ENCODE results near the gene SRA1.
A peak's percentile ranks its signal among the peaks of the same experiment; 100 is the strongest.
"Not testable (repeated sequence)": the region's sequence is repeated elsewhere in the genome, so short reads cannot be mapped to it uniquely, and the experiment has no call there.

Gene SRA1

GRCh38 chr5:140557136-140557805 is at the start of gene SRA1:
Gene SRA1, minus strand, starts transcription at chr5:140557473. Its CDS starts 21 bp downstream, at chr5:140557452.
- no peaks in the 10 kb centered on the region for H3K9me3 ChIP-seq (ENCODE audit: control insufficient read depth in 2 of 2, low read length in 2 of 2)
- peak within 1 kb of the TSS; percentile 73 to 86 for H3K27ac ChIP-seq (ENCODE audit: low read depth in 2 of 2, low read length in 2 of 2)
- H3K9ac ChIP-seq (ENCODE audit: low read depth in 1 of 2, low read length in 2 of 2): peak within 1 kb of the TSS; percentile 85 to 89
- peak within 1 kb of the TSS; percentile 82 to 85 for H3K4me3 ChIP-seq (ENCODE audit: low read length in 2 of 2)
- H3K36me3 ChIP-seq (ENCODE audit: control insufficient read depth in 2 of 2, insufficient read depth in 2 of 2, low read length in 2 of 2): peaks cover 3 to 9% of the 10 kb centered on the region in 2 donors
- H3K4me1 ChIP-seq (ENCODE audit: control insufficient read depth in 2 of 2, insufficient read depth in 2 of 2, low read length in 2 of 2): peaks cover 9 to 17% of the 10 kb centered on the region in 2 donors
- no peaks in the 10 kb centered on the region for H3K27me3 ChIP-seq (ENCODE audit: control insufficient read depth in 2 of 2, insufficient read depth in 2 of 2, low read length in 2 of 2)

GRCh38 chr5:140607031-140607430 is 49.8 kb upstream of the SRA1 start:
- Histone ChIP-seq H3K4me3 (ENCODE audit: low read length in 2 of 2) (no peak overlapping the region), H3K4me1 (ENCODE audit: control insufficient read depth in 2 of 2, insufficient read depth in 2 of 2, low read length in 2 of 2) (peaks cover 10 to 27% of the 10 kb centered on the region in 2 donors), H3K9ac (ENCODE audit: low read depth in 1 of 2, low read length in 2 of 2) (no peak overlapping the region), H3K27me3 (ENCODE audit: control insufficient read depth in 2 of 2, insufficient read depth in 2 of 2, low read length in 2 of 2) (no peaks in the 10 kb centered on the region), H3K36me3 (ENCODE audit: control insufficient read depth in 2 of 2, insufficient read depth in 2 of 2, low read length in 2 of 2) (no peaks in the 10 kb centered on the region), H3K9me3 (ENCODE audit: control insufficient read depth in 2 of 2, low read length in 2 of 2) (no peaks in the 10 kb centered on the region), H3K27ac (ENCODE audit: low read depth in 2 of 2, low read length in 2 of 2) (no peak overlapping the region)

GRCh38 chr5:140605879-140606278 is 48.6 kb upstream of the SRA1 start:
- no peaks in the 10 kb centered on the region for H3K36me3 ChIP-seq (ENCODE audit: control insufficient read depth in 2 of 2, insufficient read depth in 2 of 2, low read length in 2 of 2)
- no peak overlapping the region for H3K4me3 ChIP-seq (ENCODE audit: low read length in 2 of 2)
- no peak overlapping the region for H3K9ac ChIP-seq (ENCODE audit: low read depth in 1 of 2, low read length in 2 of 2)
- peaks cover 8 to 22% of the 10 kb centered on the region in 2 donors for H3K4me1 ChIP-seq (ENCODE audit: control insufficient read depth in 2 of 2, insufficient read depth in 2 of 2, low read length in 2 of 2)
- H3K27me3 ChIP-seq (ENCODE audit: control insufficient read depth in 2 of 2, insufficient read depth in 2 of 2, low read length in 2 of 2): no peaks in the 10 kb centered on the region
- no peaks in the 10 kb centered on the region for H3K9me3 ChIP-seq (ENCODE audit: control insufficient read depth in 2 of 2, low read length in 2 of 2)
- no peak overlapping the region for H3K27ac ChIP-seq (ENCODE audit: low read depth in 2 of 2, low read length in 2 of 2)

DNA sequence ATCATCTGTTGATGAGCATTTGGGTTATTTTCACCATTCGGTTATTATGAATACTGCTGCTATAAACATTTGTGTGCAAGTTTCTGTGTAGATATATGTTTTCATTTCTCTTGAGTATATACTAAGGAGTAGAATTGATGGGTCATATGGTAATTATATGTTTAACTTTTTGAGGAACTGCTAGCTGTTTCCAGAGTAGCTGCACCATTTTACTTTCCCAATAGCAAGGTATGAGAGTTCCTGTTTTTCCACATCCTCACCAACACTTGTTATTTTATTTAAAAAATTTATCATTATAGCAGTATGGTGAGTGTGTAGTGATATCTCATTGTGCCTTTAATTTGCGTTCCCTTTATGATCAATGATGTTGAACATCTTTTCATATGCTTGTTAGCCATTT is 46.5 kb upstream of the SRA1 start:
- Histone ChIP-seq H3K9ac (ENCODE audit: low read depth in 1 of 2, low read length in 2 of 2) (no peak overlapping the region), H3K4me1 (ENCODE audit: control insufficient read depth in 2 of 2, insufficient read depth in 2 of 2, low read length in 2 of 2) (peaks cover 0 to 9% of the 10 kb centered on the region in 2 donors), H3K36me3 (ENCODE audit: control insufficient read depth in 2 of 2, insufficient read depth in 2 of 2, low read length in 2 of 2) (no peaks in the 10 kb centered on the region), H3K27me3 (ENCODE audit: control insufficient read depth in 2 of 2, insufficient read depth in 2 of 2, low read length in 2 of 2) (no peaks in the 10 kb centered on the region), H3K27ac (ENCODE audit: low read depth in 2 of 2, low read length in 2 of 2) (no peak overlapping the region), H3K9me3 (ENCODE audit: control insufficient read depth in 2 of 2, low read length in 2 of 2) (no peaks in the 10 kb centered on the region), H3K4me3 (ENCODE audit: low read length in 2 of 2) (no peak overlapping the region)

DNA sequence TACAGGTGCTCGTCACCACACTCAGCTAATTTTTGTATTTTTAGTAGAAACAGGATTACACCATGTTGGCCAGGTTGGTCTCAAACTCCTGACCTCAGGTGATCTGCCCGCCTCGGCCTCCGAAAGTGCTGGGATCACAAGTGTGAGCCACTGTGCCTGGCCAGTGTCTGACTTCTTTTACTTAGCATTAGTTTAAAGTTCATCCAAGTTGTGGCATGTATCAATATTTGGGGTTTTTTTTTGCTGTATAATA is 46.1 kb upstream of the SRA1 start:
- not testable (repeated sequence) for H3K27ac ChIP-seq (ENCODE audit: low read depth in 2 of 2, low read length in 2 of 2); H3K4me1 ChIP-seq (ENCODE audit: control insufficient read depth in 2 of 2, insufficient read depth in 2 of 2, low read length in 2 of 2); H3K4me3 ChIP-seq (ENCODE audit: low read length in 2 of 2); H3K27me3 ChIP-seq (ENCODE audit: control insufficient read depth in 2 of 2, insufficient read depth in 2 of 2, low read length in 2 of 2); H3K36me3 ChIP-seq (ENCODE audit: control insufficient read depth in 2 of 2, insufficient read depth in 2 of 2, low read length in 2 of 2); H3K9me3 ChIP-seq (ENCODE audit: control insufficient read depth in 2 of 2, low read length in 2 of 2); H3K9ac ChIP-seq (ENCODE audit: low read depth in 1 of 2, low read length in 2 of 2)

DNA sequence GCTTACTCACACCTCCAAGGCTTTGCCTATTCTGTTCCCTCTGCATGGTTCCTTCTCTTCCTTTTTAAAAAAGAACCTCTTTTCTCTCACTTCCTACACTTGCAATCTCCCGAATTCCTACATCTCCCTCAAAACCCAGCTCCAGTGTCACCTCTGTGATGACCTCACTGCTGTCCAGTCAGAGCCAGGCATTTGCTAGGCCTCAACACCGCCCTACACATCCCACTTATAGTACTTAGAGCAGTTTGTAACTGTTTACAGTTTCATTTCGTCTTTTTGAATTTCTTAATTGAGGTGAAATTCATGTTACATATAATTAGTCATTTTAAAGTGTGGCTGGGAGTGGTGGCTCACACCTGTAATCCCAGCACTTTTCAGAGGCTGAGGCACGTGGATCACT is 44.9 kb upstream of the SRA1 start:
- Histone ChIP-seq H3K36me3 (ENCODE audit: control insufficient read depth in 2 of 2, insufficient read depth in 2 of 2, low read length in 2 of 2) (no peaks in the 10 kb centered on the region), H3K9me3 (ENCODE audit: control insufficient read depth in 2 of 2, low read length in 2 of 2) (no peaks in the 10 kb centered on the region), H3K4me1 (ENCODE audit: control insufficient read depth in 2 of 2, insufficient read depth in 2 of 2, low read length in 2 of 2) (peaks cover 0 to 3% of the 10 kb centered on the region in 2 donors), H3K27me3 (ENCODE audit: control insufficient read depth in 2 of 2, insufficient read depth in 2 of 2, low read length in 2 of 2) (no peaks in the 10 kb centered on the region), H3K4me3 (ENCODE audit: low read length in 2 of 2) (no peak overlapping the region), H3K27ac (ENCODE audit: low read depth in 2 of 2, low read length in 2 of 2) (peak overlapping the region in 1 of 2 donors; percentile 9), H3K9ac (ENCODE audit: low read depth in 1 of 2, low read length in 2 of 2) (no peak overlapping the region)

DNA sequence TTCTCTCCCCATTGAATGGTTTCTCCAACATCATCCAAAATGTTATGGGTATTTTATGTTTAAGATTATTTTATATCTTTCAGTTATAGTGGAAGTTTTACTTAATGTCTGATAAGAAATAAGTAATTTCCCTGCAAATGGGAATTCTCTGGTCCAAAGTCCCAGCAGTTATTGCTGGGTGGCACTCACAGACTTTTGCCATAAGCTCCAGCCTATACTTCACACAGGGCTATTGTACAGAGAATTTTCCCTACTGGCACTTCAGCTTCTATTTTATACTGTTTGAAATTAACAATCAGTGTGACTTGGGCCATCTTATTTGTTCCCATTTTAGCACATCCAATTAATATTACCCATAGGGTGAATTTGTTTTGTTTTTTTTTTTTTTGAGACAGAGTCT is 42.8 kb upstream of the SRA1 start:
- Histone ChIP-seq H3K36me3 (ENCODE audit: control insufficient read depth in 2 of 2, insufficient read depth in 2 of 2, low read length in 2 of 2) (no peaks in the 10 kb centered on the region), H3K4me3 (ENCODE audit: low read length in 2 of 2) (no peak overlapping the region)

DNA sequence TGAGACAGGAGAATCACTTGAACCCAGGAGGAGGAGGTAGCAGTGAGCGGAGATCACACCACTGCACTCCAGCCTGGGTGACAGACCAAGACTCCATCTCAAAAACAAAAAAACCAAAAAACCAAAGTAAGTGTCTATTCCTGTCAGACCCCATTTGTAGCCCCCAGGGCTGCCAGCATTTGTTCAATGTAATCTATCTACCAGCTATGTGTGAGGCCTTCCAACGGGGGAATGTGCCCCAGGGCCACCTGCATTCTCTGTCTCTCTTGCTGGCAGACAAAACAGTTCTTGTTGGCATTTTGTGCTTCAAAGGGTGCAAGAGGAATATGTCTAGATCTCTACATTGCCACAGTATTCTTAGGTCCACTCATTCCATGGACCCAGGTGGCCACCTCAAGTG is 41.6 kb upstream of the SRA1 start:
- no peaks in the 10 kb centered on the region for H3K9me3 ChIP-seq (ENCODE audit: control insufficient read depth in 2 of 2, low read length in 2 of 2)
- no peaks in the 10 kb centered on the region for H3K36me3 ChIP-seq (ENCODE audit: control insufficient read depth in 2 of 2, insufficient read depth in 2 of 2, low read length in 2 of 2)
- no peak overlapping the region for H3K9ac ChIP-seq (ENCODE audit: low read depth in 1 of 2, low read length in 2 of 2)
- H3K4me3 ChIP-seq (ENCODE audit: low read length in 2 of 2): no peak overlapping the region
- no peaks in the 10 kb centered on the region for H3K27me3 ChIP-seq (ENCODE audit: control insufficient read depth in 2 of 2, insufficient read depth in 2 of 2, low read length in 2 of 2)
- peaks cover 3 to 11% of the 10 kb centered on the region in 2 donors for H3K4me1 ChIP-seq (ENCODE audit: control insufficient read depth in 2 of 2, insufficient read depth in 2 of 2, low read length in 2 of 2)
- no peak overlapping the region for H3K27ac ChIP-seq (ENCODE audit: low read depth in 2 of 2, low read length in 2 of 2)

More for the DNA sequence above, 42.8 kb upstream of the SRA1 start:
- H3K27ac ChIP-seq (ENCODE audit: low read depth in 2 of 2, low read length in 2 of 2): peak overlapping the region in 1 of 2 donors; percentile 14
- no peaks in the 10 kb centered on the region for H3K9me3 ChIP-seq (ENCODE audit: control insufficient read depth in 2 of 2, low read length in 2 of 2)
- no peaks in the 10 kb centered on the region for H3K27me3 ChIP-seq (ENCODE audit: control insufficient read depth in 2 of 2, insufficient read depth in 2 of 2, low read length in 2 of 2)
- no peak overlapping the region for H3K9ac ChIP-seq (ENCODE audit: low read depth in 1 of 2, low read length in 2 of 2)
- peaks cover 3 to 11% of the 10 kb centered on the region in 2 donors for H3K4me1 ChIP-seq (ENCODE audit: control insufficient read depth in 2 of 2, insufficient read depth in 2 of 2, low read length in 2 of 2)

DNA sequence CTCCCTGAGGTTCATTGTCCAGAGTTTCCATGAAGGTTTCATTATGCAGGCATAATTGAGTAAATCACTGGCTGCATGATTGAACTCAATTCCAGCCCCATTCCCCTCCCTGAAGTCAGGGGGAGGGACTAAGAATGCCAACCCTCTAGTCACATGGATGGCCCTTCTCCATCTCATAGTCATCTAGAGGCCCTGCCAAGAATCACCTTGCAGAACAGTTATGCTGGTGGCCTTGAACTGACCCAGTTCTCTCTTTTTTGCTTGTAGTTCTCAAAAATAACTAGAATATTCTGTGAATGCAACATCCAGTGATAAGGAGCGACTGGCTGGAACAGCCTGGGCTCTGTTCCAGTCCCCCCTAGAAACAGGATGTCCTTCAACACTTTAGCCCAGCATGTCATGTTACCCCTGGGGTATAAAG is 39.1 kb upstream of the SRA1 start:
- Histone ChIP-seq H3K4me1 (ENCODE audit: control insufficient read depth in 2 of 2, insufficient read depth in 2 of 2, low read length in 2 of 2) (peaks cover 3 to 11% of the 10 kb centered on the region in 2 donors), H3K36me3 (ENCODE audit: control insufficient read depth in 2 of 2, insufficient read depth in 2 of 2, low read length in 2 of 2) (no peaks in the 10 kb centered on the region), H3K27me3 (ENCODE audit: control insufficient read depth in 2 of 2, insufficient read depth in 2 of 2, low read length in 2 of 2) (no peaks in the 10 kb centered on the region), H3K9me3 (ENCODE audit: control insufficient read depth in 2 of 2, low read length in 2 of 2) (no peaks in the 10 kb centered on the region), H3K9ac (ENCODE audit: low read depth in 1 of 2, low read length in 2 of 2) (no peak overlapping the region), H3K27ac (ENCODE audit: low read depth in 2 of 2, low read length in 2 of 2) (no peak overlapping the region), H3K4me3 (ENCODE audit: low read length in 2 of 2) (no peak overlapping the region)

DNA sequence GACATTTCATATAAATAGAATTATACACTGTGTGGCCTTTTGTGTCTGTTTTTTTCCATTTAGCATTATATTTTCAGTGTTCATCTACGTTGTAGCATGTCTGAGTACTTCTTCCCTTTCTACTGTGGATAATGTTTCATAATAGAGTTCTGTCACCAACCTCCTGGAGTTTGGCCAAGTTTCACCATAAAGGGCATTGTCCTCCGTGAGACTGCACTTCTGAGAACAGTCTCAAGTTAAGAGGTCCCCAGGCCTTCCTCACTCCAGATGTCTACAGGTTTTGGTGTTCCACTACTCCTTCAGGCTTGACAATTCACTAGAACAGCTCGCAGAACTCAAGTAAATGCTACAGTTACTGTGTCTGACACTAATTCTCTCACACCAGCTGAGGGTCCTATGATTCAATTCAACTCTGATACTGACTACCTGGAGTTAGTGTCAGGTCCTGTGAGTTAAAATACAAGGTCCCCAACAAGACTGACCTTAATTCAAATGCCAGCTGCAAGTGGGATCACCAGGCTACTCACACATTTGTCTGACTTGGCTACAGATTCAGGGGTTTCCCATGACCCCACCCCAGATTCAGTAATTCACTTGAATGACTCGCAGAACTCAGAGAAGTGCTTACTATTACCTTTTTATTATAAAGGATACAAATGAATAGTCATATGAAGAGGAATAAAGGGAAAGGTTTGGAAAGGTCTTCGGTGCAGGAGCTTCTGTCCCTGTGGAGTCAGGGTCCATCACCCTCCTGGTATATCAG is 38.4 kb upstream of the SRA1 start:
- peaks cover 3 to 11% of the 10 kb centered on the region in 2 donors for H3K4me1 ChIP-seq (ENCODE audit: control insufficient read depth in 2 of 2, insufficient read depth in 2 of 2, low read length in 2 of 2)

More for the DNA sequence above, 38.4 kb upstream of the SRA1 start:
- no peaks in the 10 kb centered on the region for H3K9me3 ChIP-seq (ENCODE audit: control insufficient read depth in 2 of 2, low read length in 2 of 2)
- peak overlapping the region in 1 of 2 donors; percentile 25 for H3K27ac ChIP-seq (ENCODE audit: low read depth in 2 of 2, low read length in 2 of 2)
- H3K4me3 ChIP-seq (ENCODE audit: low read length in 2 of 2): no peak overlapping the region
- H3K27me3 ChIP-seq (ENCODE audit: control insufficient read depth in 2 of 2, insufficient read depth in 2 of 2, low read length in 2 of 2): no peaks in the 10 kb centered on the region
- H3K9ac ChIP-seq (ENCODE audit: low read depth in 1 of 2, low read length in 2 of 2): no peak overlapping the region
- H3K36me3 ChIP-seq (ENCODE audit: control insufficient read depth in 2 of 2, insufficient read depth in 2 of 2, low read length in 2 of 2): no peaks in the 10 kb centered on the region

Data from mucosa of rectum (tissue), 2 donors.